Amygdala (tissue), 56 donors: ENCODE data around the gene VWF.

Source experiments
- DNase-seq, 56 donors: peaks; one replicate each; lab custom pipeline; 2025; lab: John Stamatoyannopoulos, UW

Gene VWF

GRCh38 chr12:6082613-6083012, 41.9 kb downstream of the VWF start:
- no peak for DNase-seq

DNA sequence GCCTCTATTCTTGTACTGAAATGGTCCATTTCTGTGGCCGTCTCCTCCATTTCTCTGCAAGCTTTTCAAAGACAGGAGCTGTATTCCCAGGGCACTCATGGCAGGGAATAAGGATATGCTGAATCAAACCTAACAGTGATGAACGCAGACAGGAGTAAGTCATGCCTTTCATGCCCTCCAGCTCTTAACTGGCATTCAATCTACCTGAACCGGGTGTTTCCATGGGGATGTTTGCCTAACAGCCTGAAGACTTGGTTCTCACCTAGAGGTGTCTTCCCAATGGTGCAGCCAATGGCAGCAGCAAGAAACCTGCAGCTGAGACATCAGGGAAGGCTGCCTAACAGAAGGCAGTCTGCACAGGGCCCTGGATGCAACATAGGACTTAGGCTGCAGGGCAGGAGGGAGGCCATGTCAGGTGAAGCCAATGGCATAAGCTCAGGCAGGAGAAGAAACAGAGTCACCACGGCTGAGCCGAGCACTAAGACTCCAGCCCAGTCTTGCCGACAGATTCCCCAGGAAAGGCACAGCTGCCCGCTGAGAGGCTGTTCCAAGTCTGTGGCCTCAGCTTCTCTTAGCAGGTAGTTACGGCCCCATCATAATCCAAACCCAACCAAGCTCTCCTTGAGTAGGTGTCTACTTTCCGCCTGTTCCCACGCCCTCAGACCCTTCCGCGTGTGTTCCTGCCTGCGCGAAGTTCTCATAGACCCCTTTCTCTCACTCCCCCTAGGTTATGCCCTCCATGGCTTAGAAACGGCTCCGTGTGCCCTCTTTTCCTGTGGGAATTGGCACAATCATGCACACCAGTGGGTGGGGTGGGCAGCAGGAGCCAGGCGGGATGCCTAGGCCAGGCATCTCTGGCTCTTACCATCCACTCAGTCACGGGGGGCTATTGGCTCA, 44.1 kb downstream of the VWF start:
- no peak for DNase-seq

GRCh38 chr12:6078398-6079096, 45.9 kb downstream of the VWF start:
- no peak for DNase-seq

- no peak for DNase-seq
Measured at GRCh38 chr12:6077692-6078083, 46.8 kb downstream of the VWF start.

DNA sequence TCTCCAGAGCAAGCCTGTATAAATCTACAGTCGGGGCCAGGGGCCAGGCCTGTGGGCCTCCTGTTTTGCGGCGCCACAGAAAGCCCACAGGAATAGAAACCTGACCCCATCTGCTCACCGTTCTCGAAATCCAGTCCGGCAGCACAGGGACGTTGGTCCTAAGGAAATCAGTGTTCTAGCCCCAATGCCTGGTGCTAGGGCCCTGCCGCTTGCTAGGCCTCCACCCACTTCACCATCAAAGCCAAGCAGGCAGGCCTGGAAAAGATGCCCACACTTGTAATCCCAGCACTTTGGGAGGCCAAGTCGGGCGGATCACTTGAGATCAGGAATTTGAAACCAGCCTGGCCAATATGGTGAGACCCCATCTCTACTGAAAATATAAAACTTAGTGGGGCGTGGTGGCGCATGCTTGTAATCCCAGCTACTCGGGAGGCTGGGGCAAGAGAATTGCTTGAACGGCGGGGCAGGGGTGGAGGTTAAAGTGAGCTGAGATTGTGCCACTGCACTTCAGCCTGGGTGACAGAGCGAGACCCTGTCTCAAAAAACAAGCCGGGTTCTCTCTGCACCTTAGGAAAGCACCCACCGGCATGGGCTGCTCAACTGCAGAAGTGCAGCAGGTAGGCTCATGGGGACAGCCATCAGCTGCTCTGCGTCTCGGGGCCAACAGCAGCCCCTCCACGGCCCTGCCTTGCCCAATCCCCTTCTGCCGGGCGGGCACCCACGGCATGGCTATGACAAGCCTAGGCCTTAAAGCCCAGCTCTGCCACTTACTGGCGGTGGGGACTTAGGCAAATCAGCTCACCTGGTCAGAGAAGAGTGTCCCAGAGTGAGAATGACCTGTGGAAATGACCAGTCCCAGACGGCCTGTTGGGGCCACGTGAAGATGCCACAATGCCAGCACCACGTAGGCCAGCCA, 47.4 kb downstream of the VWF start:
- no peak for DNase-seq

DNA sequence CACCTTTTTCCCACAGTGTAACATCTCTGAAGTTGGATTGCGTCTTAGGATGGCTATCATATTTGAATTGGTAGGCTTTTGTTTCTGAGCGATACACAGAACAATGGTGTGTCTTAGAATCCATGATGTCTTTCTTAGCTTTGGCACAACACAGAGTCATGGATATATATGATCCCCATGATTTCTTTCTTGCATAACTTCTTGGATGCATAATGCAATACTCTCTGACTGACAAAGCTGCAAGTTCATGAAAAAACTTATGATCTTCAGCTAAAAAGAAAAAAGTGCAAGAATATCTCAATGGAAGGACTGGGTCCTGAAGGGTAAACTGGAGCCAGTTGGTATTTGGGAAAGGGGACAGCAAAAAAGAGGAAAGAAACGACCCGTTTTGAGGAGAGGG, 48.1 kb downstream of the VWF start:
- no peak for DNase-seq

DNA sequence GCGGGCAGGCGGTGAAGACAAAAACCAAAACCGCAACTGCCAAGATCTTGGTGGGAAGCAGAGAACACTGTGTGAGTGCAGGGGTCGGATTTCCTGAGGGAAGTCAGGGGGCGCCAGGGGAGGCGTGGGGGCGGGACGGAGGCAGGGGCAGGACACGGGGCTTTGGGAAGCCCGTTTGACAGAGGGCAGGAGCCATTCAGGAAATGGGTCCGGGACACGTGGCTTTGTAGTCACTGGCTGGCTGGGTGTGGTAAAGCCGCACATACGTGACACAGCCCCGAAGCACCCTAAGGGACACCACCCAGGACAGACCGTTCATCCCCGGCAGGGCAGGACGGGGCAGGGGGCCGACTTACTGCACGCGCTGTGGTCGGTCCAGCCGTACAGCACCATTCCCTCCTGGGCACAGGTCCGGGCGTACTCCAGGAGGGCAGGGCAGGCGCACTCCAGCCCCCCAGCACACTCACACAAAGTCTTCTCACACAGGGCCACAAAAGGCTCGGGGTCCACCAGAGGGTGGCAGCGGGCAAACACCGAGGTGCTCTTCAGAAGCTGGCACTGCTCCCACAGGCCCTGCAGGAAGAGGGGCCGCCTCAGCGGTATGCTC, 49.4 kb downstream of the VWF start:
- DNase-seq = peak in 1 of 56 donors; percentile 16

DNA sequence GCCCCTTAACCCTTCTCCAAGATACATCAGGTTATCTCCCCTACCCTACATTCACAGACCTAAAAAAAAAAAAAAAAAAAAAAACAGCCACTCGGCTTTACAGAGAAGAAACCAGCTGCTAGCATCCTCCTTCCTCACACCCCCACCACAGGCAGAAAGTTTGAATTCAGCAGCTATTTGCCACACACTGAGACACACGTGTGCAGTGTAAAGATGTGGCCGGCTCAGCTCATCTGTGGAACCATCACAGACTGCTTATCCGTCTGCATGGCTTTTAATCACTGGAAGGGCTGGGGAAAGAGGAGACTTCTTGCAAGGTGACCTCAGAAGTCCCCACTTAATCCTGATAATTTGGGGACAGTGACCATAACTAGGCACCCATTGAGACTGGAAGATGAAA, 50.0 kb downstream of the VWF start:
- DNase-seq = no peak

- no peak for DNase-seq
Measured at GRCh38 chr12:6073426-6073825, 51.0 kb downstream of the VWF start.

DNA sequence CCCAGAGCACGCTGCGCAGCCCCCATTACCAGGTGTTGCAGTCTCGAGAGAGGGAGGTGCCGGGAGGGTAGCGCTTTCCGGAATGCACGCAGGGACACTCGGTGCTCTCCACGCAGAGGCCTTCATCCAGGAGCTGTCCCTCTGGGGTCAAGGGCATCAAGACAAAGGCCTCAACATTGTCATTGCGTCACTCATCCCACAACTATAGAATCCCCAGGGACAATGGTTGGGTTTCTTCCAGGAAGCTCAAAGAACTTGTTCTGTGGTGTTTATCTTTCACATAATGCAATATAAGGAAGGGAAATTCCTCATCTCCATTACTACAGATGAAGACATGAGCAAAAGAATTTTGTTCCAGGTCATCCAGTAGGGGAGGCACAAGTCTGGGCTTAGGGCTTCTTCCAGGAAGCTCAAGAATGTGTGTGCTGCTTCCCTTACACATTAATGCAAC, 52.1 kb downstream of the VWF start:
- no peak for DNase-seq

DNA sequence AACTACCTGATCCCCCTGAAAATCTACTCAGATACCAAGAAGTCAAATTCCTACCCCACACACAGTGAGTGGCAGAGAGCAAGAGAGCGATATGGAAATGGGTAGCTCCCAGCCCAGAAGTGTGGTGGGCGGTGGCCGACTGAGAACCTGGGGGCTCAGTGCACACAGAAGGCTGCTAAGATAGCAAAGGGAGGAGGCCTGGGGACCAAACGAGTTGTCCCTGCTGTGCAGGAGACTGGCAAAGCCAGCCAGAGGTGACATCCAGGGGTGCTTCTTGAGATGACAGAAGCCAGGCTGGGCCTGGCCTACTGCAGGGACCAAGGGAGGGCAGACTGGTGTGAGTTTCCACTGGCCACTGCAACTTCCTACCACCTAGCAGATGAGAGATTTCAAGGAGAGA, 52.9 kb downstream of the VWF start:
- no peak for DNase-seq

DNA sequence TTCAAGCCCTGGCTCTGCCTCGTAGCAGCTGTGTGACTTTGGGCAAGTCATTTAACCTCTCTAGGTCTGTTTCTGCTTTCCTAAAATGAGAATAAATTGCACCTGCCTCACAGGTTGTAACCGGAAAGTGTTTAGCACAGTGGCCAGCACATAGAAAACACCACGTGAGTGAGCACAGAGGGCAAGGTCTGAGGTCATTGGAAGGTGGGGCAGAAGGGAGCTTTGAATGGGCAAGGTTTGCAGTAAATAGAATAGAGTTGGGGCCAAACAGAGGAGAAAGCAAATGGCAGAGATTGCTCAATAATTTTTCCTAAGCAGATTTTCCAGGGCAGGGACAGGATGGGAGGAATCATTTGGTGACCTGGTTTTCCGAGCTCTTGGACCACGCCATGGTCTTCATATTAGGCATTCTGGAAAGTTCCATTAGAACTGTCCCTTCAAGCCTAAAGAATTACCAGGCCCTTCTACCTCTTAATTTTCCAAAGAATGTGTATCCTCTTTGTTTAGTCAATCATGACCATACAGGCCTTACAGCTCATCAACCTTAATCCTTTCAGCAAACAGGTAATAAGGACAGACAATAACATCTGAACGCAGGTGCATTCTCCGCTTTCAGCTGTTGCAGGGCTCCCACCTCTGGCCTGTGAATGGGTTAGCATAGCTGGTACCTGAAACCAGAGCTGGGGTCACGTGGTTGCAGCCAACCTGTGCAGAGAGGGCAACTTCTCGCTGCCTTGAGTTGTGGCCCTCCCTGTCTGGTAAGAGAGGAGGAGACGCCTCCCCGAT, 53.8 kb downstream of the VWF start:
- no peak for DNase-seq

GRCh38 chr12:6069437-6070093, 54.9 kb downstream of the VWF start:
- peak in 13 of 56 donors; percentile 10 to 60 (median 23) for DNase-seq

GRCh38 chr12:6068227-6068626, 56.2 kb downstream of the VWF start:
- DNase-seq = no peak

DNA sequence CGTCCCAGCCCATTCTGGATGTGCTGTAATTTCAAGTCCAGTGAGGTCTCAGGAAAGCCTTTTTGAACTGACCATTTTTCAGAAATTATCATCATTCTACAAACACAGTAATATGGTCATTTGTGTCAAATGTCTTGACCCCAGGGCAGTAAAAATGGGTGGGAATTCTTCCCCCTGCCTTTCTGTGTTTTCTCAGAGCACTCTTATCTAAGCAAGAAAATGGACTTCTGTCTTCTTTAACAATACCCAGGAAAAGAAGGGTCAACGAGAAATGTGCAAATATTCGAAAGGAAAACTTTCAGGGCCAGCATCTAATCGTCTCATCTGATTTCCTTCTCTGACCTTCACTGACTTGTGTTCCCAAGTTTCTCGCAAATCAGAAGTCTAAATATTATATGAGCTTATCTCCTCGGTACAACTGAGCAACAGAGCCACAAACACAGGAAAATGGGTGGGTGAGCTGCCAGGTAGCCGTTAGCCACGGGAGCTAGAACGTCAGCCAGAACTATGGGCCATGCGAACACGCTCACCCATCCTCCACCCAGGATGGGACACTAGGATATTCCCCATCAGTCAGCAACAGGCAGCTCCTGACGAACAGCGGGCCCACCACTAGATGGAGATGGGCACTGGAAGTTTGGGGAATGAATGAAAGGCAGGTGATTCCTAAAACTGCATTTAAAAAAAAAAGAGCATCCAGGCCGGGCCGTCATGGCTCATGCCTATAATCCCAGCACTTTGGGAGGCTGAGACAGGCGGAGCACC, 57.1 kb downstream of the VWF start:
- peak in 2 of 56 donors; percentile 12 to 18 for DNase-seq

DNA sequence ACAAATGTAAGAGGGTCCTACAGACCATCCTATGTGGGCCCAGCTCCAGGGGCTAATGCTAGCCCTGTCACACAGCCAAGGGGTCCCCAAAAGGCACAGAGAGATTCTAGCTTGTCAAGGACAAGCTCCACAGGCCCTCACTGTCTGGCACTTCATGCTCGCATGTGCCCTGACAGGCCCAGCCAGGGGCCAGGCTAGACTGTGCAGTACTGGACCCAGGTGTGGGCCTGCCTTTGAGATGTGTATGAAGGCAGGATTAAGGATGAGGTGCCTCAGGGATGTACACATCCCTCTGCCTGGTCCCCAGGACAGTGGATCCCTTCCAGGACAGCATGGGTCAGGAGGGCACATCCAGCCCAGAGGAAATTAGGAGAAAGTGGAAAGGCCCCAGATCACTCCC, 57.8 kb downstream of the VWF start:
- no peak for DNase-seq

GRCh38 chr12:6065863-6066199, 58.6 kb downstream of the VWF start:
- peak in 12 of 56 donors; percentile 10 to 39 (median 22) for DNase-seq

DNA sequence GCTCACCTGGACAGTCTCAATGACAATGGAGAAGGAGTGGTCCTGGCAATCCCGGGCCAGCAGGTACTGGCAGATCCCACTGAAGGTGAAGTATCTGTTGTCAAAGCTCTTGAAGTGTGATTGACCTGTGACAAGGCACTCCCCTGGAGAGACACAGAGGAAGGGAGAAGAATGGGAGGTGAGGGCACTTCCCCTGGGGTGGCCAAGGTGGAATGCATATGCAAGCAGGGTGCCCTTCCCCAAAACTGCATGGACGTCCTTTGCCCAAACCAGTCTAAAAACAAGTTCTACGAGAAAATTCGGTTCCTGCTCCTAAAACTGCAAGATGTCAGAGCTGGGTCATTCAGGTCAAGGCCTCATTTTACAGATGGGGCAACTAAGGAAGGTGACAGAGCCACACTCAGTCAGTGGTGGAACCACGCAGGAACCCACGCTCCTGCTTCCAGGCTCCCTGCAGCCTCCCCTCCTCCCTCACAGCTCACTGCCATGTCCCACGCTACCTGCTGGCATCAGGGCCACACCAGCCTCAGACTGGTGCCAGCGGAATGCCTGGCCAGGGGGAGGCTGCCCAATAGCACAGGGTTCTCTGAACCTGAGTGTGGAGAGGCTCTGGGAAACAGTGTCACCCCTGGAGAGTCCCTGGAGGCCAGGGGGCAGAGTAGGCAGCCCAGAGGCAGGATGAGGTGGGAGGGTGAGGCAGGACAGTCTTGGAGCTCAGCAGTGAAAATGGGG, 59.2 kb downstream of the VWF start:
- no peak for DNase-seq
